Measurements from ENCODE around the gene SDHB. TPM values are rescaled to one million over a fixed set of nuclear protein-coding genes. Genes with fewer than 3 reads are reported as not detected.

Gene SDHB
- total and polyA plus RNA-seq, 2 of the 8 experiments (the other 6 are each of a cell fraction or from before 2014, with no cell fraction given), result 84.0 to 98.7 TPM

GRCh38 chr1:17016317-17016661, 37.5 kb downstream of the SDHB start (continued):
- no peak for TF ChIP-seq TEAD4 (IDR thresholded peaks at IDR 0.05; ENCODE audit: low read depth, low read length)
